ENCODE measurements around the gene PNCK. TPM values are rescaled to one million over a fixed set of nuclear protein-coding genes. Genes with fewer than 3 reads are reported as not detected.
A peak's percentile ranks its signal among the peaks of the same experiment; 100 is the strongest.

The PNCK gene
- total and polyA plus RNA-seq, 7 donors = 4.6 to 135 (median 49.6) TPM; not detected in 2

DNA sequence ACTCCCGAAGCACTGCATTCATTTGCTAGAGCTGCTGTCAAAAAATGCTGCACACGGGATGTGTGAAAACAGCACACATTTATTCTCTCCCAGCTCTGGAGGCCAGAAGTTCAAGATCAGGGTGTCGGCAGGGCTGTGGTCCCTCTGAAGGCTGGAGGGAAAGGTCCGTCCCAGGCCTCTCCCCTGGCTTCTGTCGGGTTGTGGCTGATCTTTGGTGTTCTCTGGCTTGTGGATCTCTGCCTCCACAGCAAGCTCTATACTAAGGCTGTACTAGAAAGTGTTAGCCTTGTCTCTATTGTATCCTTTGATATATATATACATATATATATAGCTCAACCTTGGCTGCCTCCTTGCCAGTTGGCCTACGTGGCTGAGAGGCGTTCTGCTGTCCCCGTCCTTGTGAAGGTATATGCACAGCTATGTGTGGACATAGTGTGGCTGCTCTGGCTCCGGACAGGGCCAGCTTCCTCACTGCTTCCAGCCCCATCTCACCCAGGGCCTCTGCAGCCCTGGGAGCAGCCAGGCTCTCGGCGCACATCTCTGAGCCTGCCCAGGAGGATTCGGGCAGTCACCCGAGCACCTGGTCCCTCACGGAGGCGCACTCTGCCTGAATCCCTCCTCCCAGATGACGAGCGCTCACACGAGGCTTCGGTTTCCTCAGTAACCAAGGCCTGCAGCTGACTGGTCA lies 41.6 kb downstream of the PNCK start:
- no peaks in the 10 kb centered on the region for H3K4me1 ChIP-seq
- no peaks in the 10 kb centered on the region for H3K27me3 ChIP-seq
- H3K27ac ChIP-seq = no peak overlapping the region
- TF ChIP-seq EP300 (IDR thresholded peaks at IDR 0.05) (no peak), POLR2AphosphoS5 (IDR thresholded peaks at IDR 0.05) (no peak), CTCF (IDR thresholded peaks at IDR 0.05) (no peak), POLR2A (IDR thresholded peaks at IDR 0.05) (no peak)
- no peaks in the 10 kb centered on the region for H3K9me3 ChIP-seq
- no peaks in the 10 kb centered on the region for H3K36me3 ChIP-seq
- peak; percentile 34 for DNase-seq
- H3K4me3 ChIP-seq = no peak overlapping the region
- intact Hi-C loops (cut with DNase I) = no loop called here
- WGBS, 2 donors = 90 to 91% methylated on average over 19 of the region's 19 CpGs

DNA sequence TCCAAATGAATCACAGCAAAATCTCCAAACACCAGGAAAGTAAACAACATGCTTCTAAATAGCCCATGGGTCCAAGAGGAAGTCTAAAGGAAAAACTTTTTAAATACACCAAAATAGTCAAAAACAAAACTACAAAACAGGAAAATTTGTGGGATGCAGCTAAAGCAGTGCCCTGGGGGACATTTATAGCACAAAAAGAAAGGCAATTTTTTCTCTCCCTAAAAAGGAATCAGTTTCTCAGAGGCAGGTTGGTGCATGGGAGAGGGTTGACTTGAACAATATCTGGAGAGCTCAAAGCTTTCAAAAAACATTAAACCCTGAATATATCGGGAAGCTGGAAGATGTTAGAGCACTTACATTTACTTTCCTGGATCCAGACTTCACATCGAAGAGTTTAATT lies 42.3 kb downstream of the PNCK start:
- DNase-seq = no peak
- H3K9me3 ChIP-seq = no peaks in the 10 kb centered on the region
- no peaks in the 10 kb centered on the region for H3K4me1 ChIP-seq
- H3K27ac ChIP-seq = no peak overlapping the region
- no peak for TF ChIP-seq EP300 (IDR thresholded peaks at IDR 0.05)
- no peak for TF ChIP-seq POLR2AphosphoS5 (IDR thresholded peaks at IDR 0.05)
- no peak for TF ChIP-seq POLR2A (IDR thresholded peaks at IDR 0.05)
- no peak for TF ChIP-seq CTCF (IDR thresholded peaks at IDR 0.05)
- WGBS, 2 donors = 95 to 100% methylated on average over 2 of the region's 2 CpGs
- no peaks in the 10 kb centered on the region for H3K36me3 ChIP-seq
- intact Hi-C loops (cut with DNase I) = no loop called here
- no peak overlapping the region for H3K4me3 ChIP-seq
- no peaks in the 10 kb centered on the region for H3K27me3 ChIP-seq

GRCh38 chrX:153628665-153629064 lies 44.9 kb downstream of the PNCK start:
- DNase-seq = peak; percentile 49
- no peaks in the 10 kb centered on the region for H3K4me1 ChIP-seq
- no peaks in the 10 kb centered on the region for H3K9me3 ChIP-seq
- H3K36me3 ChIP-seq = no peaks in the 10 kb centered on the region
- WGBS, 2 donors = 89 to 91% methylated on average over 12 of the region's 12 CpGs
- TF ChIP-seq POLR2A (IDR thresholded peaks at IDR 0.05) (no peak), CTCF (IDR thresholded peaks at IDR 0.05) (no peak), POLR2AphosphoS5 (IDR thresholded peaks at IDR 0.05) (no peak), EP300 (IDR thresholded peaks at IDR 0.05) (no peak)
- intact Hi-C loops (cut with DNase I) = no loop called here
- no peak overlapping the region for H3K4me3 ChIP-seq
- H3K27me3 ChIP-seq = peaks cover 0 to 3% (median 0%) of the 10 kb centered on the region in 3 donors
- no peak overlapping the region for H3K27ac ChIP-seq

DNA sequence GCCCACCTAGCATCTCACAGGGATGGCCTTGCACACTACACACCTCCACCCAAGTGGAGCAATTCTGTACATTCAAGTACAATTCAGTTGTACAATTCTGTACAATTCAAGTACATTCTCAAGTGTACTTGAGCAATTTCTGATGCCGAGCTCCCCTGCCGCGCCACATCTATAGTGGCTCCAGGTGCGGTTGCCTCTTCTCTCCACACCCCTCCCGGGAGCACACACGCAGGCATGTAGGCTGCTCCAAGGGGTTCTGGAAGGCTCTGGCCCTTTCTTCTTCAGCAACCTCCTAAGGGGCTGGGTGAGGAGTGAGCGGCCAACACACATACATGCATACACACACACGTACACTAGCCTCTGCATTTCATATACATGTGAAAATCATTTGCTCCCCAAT lies 45.5 kb downstream of the PNCK start:
- no peaks in the 10 kb centered on the region for H3K9me3 ChIP-seq
- no peak for TF ChIP-seq CTCF (IDR thresholded peaks at IDR 0.05)
- no peak for TF ChIP-seq EP300 (IDR thresholded peaks at IDR 0.05)
- no peak for TF ChIP-seq POLR2A (IDR thresholded peaks at IDR 0.05)
- TF ChIP-seq POLR2AphosphoS5 (IDR thresholded peaks at IDR 0.05) = no peak
- intact Hi-C loops (cut with DNase I) = no loop called here
- WGBS, 2 donors = 91 to 92% methylated on average over 8 of the region's 8 CpGs
- H3K36me3 ChIP-seq = no peaks in the 10 kb centered on the region
- H3K27me3 ChIP-seq = peaks cover 0 to 3% (median 0%) of the 10 kb centered on the region in 3 donors
- no peaks in the 10 kb centered on the region for H3K4me1 ChIP-seq
- H3K27ac ChIP-seq = no peak overlapping the region
- H3K4me3 ChIP-seq = no peak overlapping the region
- no peak for DNase-seq

- Histone ChIP-seq H3K4me1 (no peaks in the 10 kb centered on the region), H3K36me3 (no peaks in the 10 kb centered on the region), H3K27me3 (peaks cover 0 to 3% (median 0%) of the 10 kb centered on the region in 3 donors), H3K9me3 (no peaks in the 10 kb centered on the region), H3K4me3 (no peak overlapping the region), H3K27ac (no peak overlapping the region)
- intact Hi-C loops (cut with DNase I) = no loop called here
- TF ChIP-seq POLR2AphosphoS5 (IDR thresholded peaks at IDR 0.05) (no peak), EP300 (IDR thresholded peaks at IDR 0.05) (no peak), POLR2A (IDR thresholded peaks at IDR 0.05) (no peak), CTCF (IDR thresholded peaks at IDR 0.05) (no peak)
- peak; percentile 56 for DNase-seq
- 62 to 80% methylated on average over 15 of the region's 15 CpGs for WGBS, 2 donors
These were observed 45.9 kb downstream of the PNCK start for GRCh38 chrX:153627675-153628111.

Measured in sigmoid colon (tissue), 7 donors.